Fibroblast of lung (primary cell): ENCODE results near the gene GSG1L. TPM values are rescaled to one million over a fixed set of nuclear protein-coding genes. Genes with fewer than 3 reads are reported as not detected.

ENCODE experiments used
- DNase-seq, 2 donors: peaks; one replicate each; pipeline versions ENCODE4 v3.0.0 to v3.0.0-alpha.2; 2010; ENCODE audit warnings: low read depth in 2 of 2
- H2AFZ ChIP-seq: 2 replicates; pipeline ENCODE4 v1.5.1; 2012; ENCODE audit warnings: low read length, control low read depth, inconsistent platforms
- H3K27ac ChIP-seq: 2 replicates; pipeline ENCODE4 v1.5.1; 2011; ENCODE audit warnings: low read length, control low read depth; ENCODE audit not compliant: insufficient read depth
- H3K27me3 ChIP-seq: 2 replicates; pipeline ENCODE4 v1.5.1; 2011; ENCODE audit warnings: mild to moderate bottlenecking, low read length; ENCODE audit not compliant: control insufficient read depth, insufficient read depth
- H3K36me3 ChIP-seq: 2 replicates; pipeline ENCODE4 v1.5.1; 2011; ENCODE audit warnings: low read length; ENCODE audit not compliant: control insufficient read depth, insufficient read depth
- H3K4me1 ChIP-seq: 2 replicates; pipeline ENCODE4 v1.5.1; 2011; ENCODE audit warnings: low read length; ENCODE audit not compliant: control insufficient read depth, insufficient read depth; ENCODE audit errors: extremely low read depth
- H3K4me2 ChIP-seq: 2 replicates; pipeline ENCODE4 v1.5.1; 2011; ENCODE audit warnings: low read length, control low read depth; ENCODE audit not compliant: insufficient read depth; ENCODE audit errors: extremely low read depth
- H3K4me3 ChIP-seq, 4 experiments: fragments of 200-600 bp in 1 of 4; sonication (generic) in 1 of 4; replicated peaks in 1 of 4; 2 replicates each; pipeline ENCODE4 v1.5.1; 2011 to 2016; ENCODE audit warnings: low read length in 4 of 4, low read depth in 3 of 4, mild to moderate bottlenecking in 3 of 4, control low read depth in 2 of 4, inconsistent platforms in 1 of 4, mixed read lengths in 1 of 4; ENCODE audit not compliant: insufficient read depth in 1 of 4; ENCODE audit errors: control extremely low read depth in 1 of 4
- H3K79me2 ChIP-seq: 2 replicates; pipeline ENCODE4 v1.5.1; 2012; ENCODE audit warnings: mild to moderate bottlenecking, low read length, inconsistent platforms; ENCODE audit not compliant: control insufficient read depth, insufficient read depth
- H3K9ac ChIP-seq: 2 replicates; pipeline ENCODE4 v1.5.1; 2011; ENCODE audit warnings: mild to moderate bottlenecking, low read length, control low read depth; ENCODE audit not compliant: insufficient read depth
- H3K9me3 ChIP-seq: 2 replicates; pipeline ENCODE4 v1.5.1; 2012; ENCODE audit warnings: low read depth, low read length; ENCODE audit not compliant: control insufficient read depth, insufficient read depth
- H4K20me1 ChIP-seq: 2 replicates; pipeline ENCODE4 v1.5.1; 2011; ENCODE audit warnings: low read length; ENCODE audit not compliant: control insufficient read depth, insufficient read depth; ENCODE audit errors: extremely low read depth
- CTCF ChIP-seq, 2 donors: IDR thresholded peaks in 1 of 2; conservative IDR thresholded peaks in 1 of 2; 1 replicate in 1 of 2; 2 replicates in 1 of 2; pipeline ENCODE4 v1.5.1; 2011 to 2012; ENCODE audit warnings: low read length in 2 of 2, control low read depth in 1 of 2, inconsistent platforms in 1 of 2, low read depth in 1 of 2, mild to moderate bottlenecking in 1 of 2
- EZH2 ChIP-seq: IDR thresholded peaks from 2 replicates; pipeline ENCODE4 v1.5.1; 2012; ENCODE audit warnings: low read length, control low read depth, mild to moderate bottlenecking; ENCODE audit errors: missing control alignments
- polyA plus RNA-seq, 2 donors: library from polyadenylated mRNA; depleted of rRNA in 1 of 2; stranded (reverse) in 1 of 2; unstranded in 1 of 2; fragments of >200 nt; gene quantifications; 2 replicates each; pipeline ENCODE4 v1.2.1, GENCODE V29; 2011 to 2012; ENCODE audit warnings: missing spikeins in 1 of 2
- total RNA-seq: library from RNA; depleted of rRNA; stranded (reverse); fragments of >200 nt; gene quantifications from 2 replicates; pipeline ENCODE4 v1.2.1, GENCODE V29; 2014

GSG1L gene
- total and polyA plus RNA-seq, 2 donors (not counting 1 experiment from before 2014, with no cell fraction given) = not detected

DNA sequence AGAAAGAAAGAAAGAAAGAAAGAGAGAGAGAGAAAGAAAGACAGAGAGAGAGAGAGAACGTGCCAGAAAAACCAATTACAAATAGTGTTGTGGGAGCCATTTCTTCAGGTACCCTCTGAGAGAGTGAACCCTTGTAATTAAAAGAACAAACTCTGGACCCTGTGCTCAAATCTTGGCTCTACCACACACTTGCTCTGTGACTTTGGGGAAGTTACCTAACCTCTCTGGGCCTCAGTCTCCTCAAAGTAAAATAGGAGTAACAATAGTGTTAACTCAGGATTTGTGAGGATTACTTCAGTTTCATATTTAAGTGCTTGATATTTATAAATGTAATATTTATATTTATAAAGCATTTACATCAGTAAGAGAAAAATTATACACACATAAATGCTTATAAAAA, 139.8 kb downstream of the GSG1L start:
- H3K27ac ChIP-seq = no peak overlapping the region
- no peaks in the 10 kb centered on the region for H3K36me3 ChIP-seq
- H3K79me2 ChIP-seq = no peaks in the 10 kb centered on the region
- no peak for DNase-seq
- no peaks in the 10 kb centered on the region for H3K27me3 ChIP-seq
- H3K9me3 ChIP-seq = no peaks in the 10 kb centered on the region
- H4K20me1 ChIP-seq = no peaks in the 10 kb centered on the region
- H2AFZ ChIP-seq = no peak overlapping the region
- TF ChIP-seq CTCF (conservative IDR thresholded peaks at IDR 0.05 in 1 of 2, IDR thresholded peaks at IDR 0.05 in 1 of 2; ENCODE audit: low read depth in 1 of 2, low read length in 2 of 2) (no peak), EZH2 (no peak)
- no peak overlapping the region for H3K4me3 ChIP-seq
- no peak overlapping the region for H3K4me2 ChIP-seq
- no peak overlapping the region for H3K9ac ChIP-seq
- no peaks in the 10 kb centered on the region for H3K4me1 ChIP-seq

GRCh38 chr16:27922433-27922832, 141.1 kb downstream of the GSG1L start:
- DNase-seq = no peak
- Histone ChIP-seq H3K4me1 (no peaks in the 10 kb centered on the region), H3K9ac (no peak overlapping the region), H3K9me3 (no peaks in the 10 kb centered on the region), H3K4me3 (no peak overlapping the region), H3K79me2 (no peaks in the 10 kb centered on the region), H3K36me3 (no peaks in the 10 kb centered on the region), H3K27me3 (no peaks in the 10 kb centered on the region), H4K20me1 (no peaks in the 10 kb centered on the region), H3K27ac (no peak overlapping the region), H2AFZ (no peak overlapping the region), H3K4me2 (no peak overlapping the region)
- TF ChIP-seq CTCF (conservative IDR thresholded peaks at IDR 0.05 in 1 of 2, IDR thresholded peaks at IDR 0.05 in 1 of 2; ENCODE audit: low read depth in 1 of 2, low read length in 2 of 2) (no peak), EZH2 (no peak)

- DNase-seq = no peak
These were observed 142.4 kb downstream of the GSG1L start for GRCh38 chr16:27921134-27921533.

More at GRCh38 chr16:27921134-27921533, 142.4 kb downstream of the GSG1L start:
- no peak overlapping the region for H3K4me3 ChIP-seq
- no peaks in the 10 kb centered on the region for H3K36me3 ChIP-seq
- TF ChIP-seq CTCF (conservative IDR thresholded peaks at IDR 0.05 in 1 of 2, IDR thresholded peaks at IDR 0.05 in 1 of 2; ENCODE audit: low read depth in 1 of 2, low read length in 2 of 2) (no peak), EZH2 (no peak)
- no peak overlapping the region for H2AFZ ChIP-seq
- no peaks in the 10 kb centered on the region for H3K79me2 ChIP-seq
- H3K9me3 ChIP-seq = no peaks in the 10 kb centered on the region
- H3K27me3 ChIP-seq = no peaks in the 10 kb centered on the region
- H3K9ac ChIP-seq = no peak overlapping the region
- H3K4me2 ChIP-seq = no peak overlapping the region
- no peaks in the 10 kb centered on the region for H4K20me1 ChIP-seq
- H3K27ac ChIP-seq = no peak overlapping the region
- no peaks in the 10 kb centered on the region for H3K4me1 ChIP-seq
